ENCODE measurements around the gene RNU6-8. TPM values are rescaled to one million over a fixed set of nuclear protein-coding genes. Genes with fewer than 3 reads are reported as not detected.

RNU6-8 gene
- total and polyA plus RNA-seq, 10 of the 15 experiments (the other 5 are each of a cell fraction or from before 2014, with no cell fraction given) = not detected

DNA sequence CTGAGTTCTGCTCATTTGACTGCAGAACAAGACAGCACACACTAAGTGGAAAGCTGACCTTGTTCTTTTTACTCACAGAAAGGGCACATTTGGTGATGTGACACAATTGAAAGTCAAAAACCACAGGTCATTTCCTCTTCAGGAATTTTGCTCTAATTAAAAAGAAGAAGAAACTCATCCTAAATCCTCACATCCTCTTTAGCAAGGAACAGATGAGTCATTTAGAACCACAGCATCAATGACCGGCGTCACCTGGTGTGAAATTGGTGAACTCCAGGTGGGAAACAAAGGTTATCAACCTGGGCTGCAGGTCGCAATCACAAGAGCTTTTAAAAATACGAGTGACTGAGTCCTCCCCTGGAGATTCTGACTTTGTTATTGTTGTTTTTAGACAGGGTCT is 2.9 kb upstream of the RNU6-8 start (continued):
- TF ChIP-seq, protein P1, sequence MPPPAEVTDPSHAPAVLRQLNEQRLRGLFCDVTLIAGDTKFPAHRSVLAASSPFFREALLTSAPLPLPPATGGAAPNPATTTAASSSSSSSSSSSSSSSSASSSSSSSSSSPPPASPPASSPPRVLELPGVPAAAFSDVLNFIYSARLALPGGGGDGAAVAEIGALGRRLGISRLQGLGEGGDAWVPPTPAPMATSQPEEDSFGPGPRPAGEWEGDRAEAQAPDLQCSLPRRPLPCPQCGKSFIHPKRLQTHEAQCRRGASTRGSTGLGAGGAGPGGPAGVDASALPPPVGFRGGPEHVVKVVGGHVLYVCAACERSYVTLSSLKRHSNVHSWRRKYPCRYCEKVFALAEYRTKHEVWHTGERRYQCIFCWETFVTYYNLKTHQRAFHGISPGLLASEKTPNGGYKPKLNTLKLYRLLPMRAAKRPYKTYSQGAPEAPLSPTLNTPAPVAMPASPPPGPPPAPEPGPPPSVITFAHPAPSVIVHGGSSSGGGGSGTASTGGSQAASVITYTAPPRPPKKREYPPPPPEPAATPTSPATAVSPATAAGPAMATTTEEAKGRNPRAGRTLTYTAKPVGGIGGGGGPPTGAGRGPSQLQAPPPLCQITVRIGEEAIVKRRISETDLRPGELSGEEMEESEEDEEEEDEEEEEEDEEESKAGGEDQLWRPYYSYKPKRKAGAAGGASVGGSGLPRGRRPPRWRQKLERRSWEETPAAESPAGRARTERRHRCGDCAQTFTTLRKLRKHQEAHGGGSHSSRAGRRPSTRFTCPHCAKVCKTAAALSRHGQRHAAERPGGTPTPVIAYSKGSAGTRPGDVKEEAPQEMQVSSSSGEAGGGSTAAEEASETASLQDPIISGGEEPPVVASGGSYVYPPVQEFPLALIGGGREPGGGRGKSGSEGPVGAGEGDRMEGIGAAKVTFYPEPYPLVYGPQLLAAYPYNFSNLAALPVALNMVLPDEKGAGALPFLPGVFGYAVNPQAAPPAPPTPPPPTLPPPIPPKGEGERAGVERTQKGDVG (CRISPR knock-in tag; IDR thresholded peaks at IDR 0.05) = no peak
- TF ChIP-seq ESRRA (IDR thresholded peaks at IDR 0.05; ENCODE audit: low read length) (peak; percentile 65; the same call in 1 of the 2 replicates), BRCA1 (IDR thresholded peaks at IDR 0.05; ENCODE audit: low read depth, low read length) (no peak), RBBP5 (conservative IDR thresholded peaks at IDR 0.05) (no peak), CHD4 (IDR thresholded peaks at IDR 0.05) (no peak), FOXM1 (IDR thresholded peaks at IDR 0.05; ENCODE audit: low read depth, low read length) (peak; percentile 87), RUNX3 (IDR thresholded peaks at IDR 0.05; ENCODE audit: low read length) (peak; percentile 96), ETV6 (conservative IDR thresholded peaks at IDR 0.05 in 1 of 2, IDR thresholded peaks at IDR 0.05 in 1 of 2; ENCODE audit: borderline replicate concordance in 1 of 2, low read depth in 1 of 2) (peak in 1 of 2 experiments; percentile 84; a peak in 2 of 4 replicates), SUZ12 (IDR thresholded peaks at IDR 0.05; ENCODE audit: unreplicated experiment) (no peak), TBL1XR1 (IDR thresholded peaks at IDR 0.05; ENCODE audit: low read depth, low read length) (peak; percentile 59; the same call in 1 of the 2 replicates), NR2C2 (IDR thresholded peaks at IDR 0.05; ENCODE audit: borderline replicate concordance, control insufficient read depth, insufficient read length, low read depth) (no peak), DPF2 (IDR thresholded peaks at IDR 0.05) (peak; percentile 99), FOS (IDR thresholded peaks at IDR 0.05; ENCODE audit: borderline replicate concordance, extremely low read depth, insufficient read length) (no peak), RELA (IDR thresholded peaks at IDR 0.05; ENCODE audit: borderline replicate concordance, partially characterized antibody) (no peak), JUND (IDR thresholded peaks at IDR 0.05; ENCODE audit: low read depth, low read length) (peak; percentile 89; the same call in 1 of the 2 replicates), CEBPB (IDR thresholded peaks at IDR 0.05; ENCODE audit: borderline replicate concordance in 1 of 2, low read depth in 2 of 2, low read length in 2 of 2) (no peak)
- TF ChIP-seq, protein P2, sequence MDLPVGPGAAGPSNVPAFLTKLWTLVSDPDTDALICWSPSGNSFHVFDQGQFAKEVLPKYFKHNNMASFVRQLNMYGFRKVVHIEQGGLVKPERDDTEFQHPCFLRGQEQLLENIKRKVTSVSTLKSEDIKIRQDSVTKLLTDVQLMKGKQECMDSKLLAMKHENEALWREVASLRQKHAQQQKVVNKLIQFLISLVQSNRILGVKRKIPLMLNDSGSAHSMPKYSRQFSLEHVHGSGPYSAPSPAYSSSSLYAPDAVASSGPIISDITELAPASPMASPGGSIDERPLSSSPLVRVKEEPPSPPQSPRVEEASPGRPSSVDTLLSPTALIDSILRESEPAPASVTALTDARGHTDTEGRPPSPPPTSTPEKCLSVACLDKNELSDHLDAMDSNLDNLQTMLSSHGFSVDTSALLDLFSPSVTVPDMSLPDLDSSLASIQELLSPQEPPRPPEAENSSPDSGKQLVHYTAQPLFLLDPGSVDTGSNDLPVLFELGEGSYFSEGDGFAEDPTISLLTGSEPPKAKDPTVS (IDR thresholded peaks at IDR 0.05; ENCODE audit: low read depth, low read length) = no peak
- TF ChIP-seq, protein P3, sequence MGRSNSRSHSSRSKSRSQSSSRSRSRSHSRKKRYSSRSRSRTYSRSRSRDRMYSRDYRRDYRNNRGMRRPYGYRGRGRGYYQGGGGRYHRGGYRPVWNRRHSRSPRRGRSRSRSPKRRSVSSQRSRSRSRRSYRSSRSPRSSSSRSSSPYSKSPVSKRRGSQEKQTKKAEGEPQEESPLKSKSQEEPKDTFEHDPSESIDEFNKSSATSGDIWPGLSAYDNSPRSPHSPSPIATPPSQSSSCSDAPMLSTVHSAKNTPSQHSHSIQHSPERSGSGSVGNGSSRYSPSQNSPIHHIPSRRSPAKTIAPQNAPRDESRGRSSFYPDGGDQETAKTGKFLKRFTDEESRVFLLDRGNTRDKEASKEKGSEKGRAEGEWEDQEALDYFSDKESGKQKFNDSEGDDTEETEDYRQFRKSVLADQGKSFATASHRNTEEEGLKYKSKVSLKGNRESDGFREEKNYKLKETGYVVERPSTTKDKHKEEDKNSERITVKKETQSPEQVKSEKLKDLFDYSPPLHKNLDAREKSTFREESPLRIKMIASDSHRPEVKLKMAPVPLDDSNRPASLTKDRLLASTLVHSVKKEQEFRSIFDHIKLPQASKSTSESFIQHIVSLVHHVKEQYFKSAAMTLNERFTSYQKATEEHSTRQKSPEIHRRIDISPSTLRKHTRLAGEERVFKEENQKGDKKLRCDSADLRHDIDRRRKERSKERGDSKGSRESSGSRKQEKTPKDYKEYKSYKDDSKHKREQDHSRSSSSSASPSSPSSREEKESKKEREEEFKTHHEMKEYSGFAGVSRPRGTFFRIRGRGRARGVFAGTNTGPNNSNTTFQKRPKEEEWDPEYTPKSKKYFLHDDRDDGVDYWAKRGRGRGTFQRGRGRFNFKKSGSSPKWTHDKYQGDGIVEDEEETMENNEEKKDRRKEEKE (IDR thresholded peaks at IDR 0.05) = no peak
- TF ChIP-seq, protein P4, sequence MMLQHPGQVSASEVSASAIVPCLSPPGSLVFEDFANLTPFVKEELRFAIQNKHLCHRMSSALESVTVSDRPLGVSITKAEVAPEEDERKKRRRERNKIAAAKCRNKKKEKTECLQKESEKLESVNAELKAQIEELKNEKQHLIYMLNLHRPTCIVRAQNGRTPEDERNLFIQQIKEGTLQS (IDR thresholded peaks at IDR 0.05; ENCODE audit: borderline replicate concordance, extremely low read depth, low read depth, low read length) = no peak
- TF ChIP-seq, protein P5, sequence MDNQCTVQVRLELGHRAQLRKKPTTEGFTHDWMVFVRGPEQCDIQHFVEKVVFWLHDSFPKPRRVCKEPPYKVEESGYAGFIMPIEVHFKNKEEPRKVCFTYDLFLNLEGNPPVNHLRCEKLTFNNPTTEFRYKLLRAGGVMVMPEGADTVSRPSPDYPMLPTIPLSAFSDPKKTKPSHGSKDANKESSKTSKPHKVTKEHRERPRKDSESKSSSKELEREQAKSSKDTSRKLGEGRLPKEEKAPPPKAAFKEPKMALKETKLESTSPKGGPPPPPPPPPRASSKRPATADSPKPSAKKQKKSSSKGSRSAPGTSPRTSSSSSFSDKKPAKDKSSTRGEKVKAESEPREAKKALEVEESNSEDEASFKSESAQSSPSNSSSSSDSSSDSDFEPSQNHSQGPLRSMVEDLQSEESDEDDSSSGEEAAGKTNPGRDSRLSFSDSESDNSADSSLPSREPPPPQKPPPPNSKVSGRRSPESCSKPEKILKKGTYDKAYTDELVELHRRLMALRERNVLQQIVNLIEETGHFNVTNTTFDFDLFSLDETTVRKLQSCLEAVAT (IDR thresholded peaks at IDR 0.05) = peak; percentile 56; the same call in 1 of the 2 replicates

All from GM12878 (cell line).